ENCODE results near the gene VTI1A.
"Not testable (repeated sequence)": the region's sequence is repeated elsewhere in the genome, so short reads cannot be mapped to it uniquely, and the experiment has no call there.

VTI1A gene

GRCh38 chr10:112728118-112728883, 281.3 kb downstream of the VTI1A start:
- DNase-seq = no peak

GRCh38 chr10:112728997-112729396, 282.0 kb downstream of the VTI1A start:
- no peak for DNase-seq

- not testable (repeated sequence) for DNase-seq
Measured at GRCh38 chr10:112731450-112731849, 284.4 kb downstream of the VTI1A start.

- DNase-seq = peak; percentile 91
Measured at GRCh38 chr10:112732277-112732921, 285.4 kb downstream of the VTI1A start.

- DNase-seq = no peak
Measured at GRCh38 chr10:112735041-112735695, 288.2 kb downstream of the VTI1A start.

GRCh38 chr10:112738606-112739591, 291.9 kb downstream of the VTI1A start:
- DNase-seq = no peak

- no peak for DNase-seq
Measured at GRCh38 chr10:112739592-112740353, 292.8 kb downstream of the VTI1A start.

GRCh38 chr10:112741830-112742402, 294.9 kb downstream of the VTI1A start:
- no peak for DNase-seq

GRCh38 chr10:112744181-112745096, 297.4 kb downstream of the VTI1A start:
- no peak for DNase-seq

- DNase-seq = no peak
Measured at GRCh38 chr10:112746329-112746728, 299.3 kb downstream of the VTI1A start.

- DNase-seq = no peak
Measured at GRCh38 chr10:112750427-112751167, 303.6 kb downstream of the VTI1A start.

GRCh38 chr10:112751651-112752050, 304.6 kb downstream of the VTI1A start:
- no peak for DNase-seq

- DNase-seq = no peak
Measured at GRCh38 chr10:112752288-112752687, 305.3 kb downstream of the VTI1A start.

- no peak for DNase-seq
Measured at GRCh38 chr10:112753961-112754411, 307.0 kb downstream of the VTI1A start.

GRCh38 chr10:112755446-112756234, 308.6 kb downstream of the VTI1A start:
- peak; percentile 38 for DNase-seq

GRCh38 chr10:112756235-112756527, 309.2 kb downstream of the VTI1A start:
- no peak for DNase-seq

GRCh38 chr10:112758961-112759360, 311.9 kb downstream of the VTI1A start:
- DNase-seq = no peak

- DNase-seq = no peak
Measured at GRCh38 chr10:112759496-112759895, 312.5 kb downstream of the VTI1A start.

GRCh38 chr10:112761256-112761655, 314.2 kb downstream of the VTI1A start:
- DNase-seq = no peak
